ENCODE data around the gene GAD2.
"Not testable (repeated sequence)": the region's sequence is repeated elsewhere in the genome, so short reads cannot be mapped to it uniquely, and the experiment has no call there.

Gene GAD2

GRCh38 chr10:26318672-26319071 is 102.1 kb downstream of the GAD2 start:
- DNase-seq (ENCODE audit: low read depth in 2 of 2) = no peak

- no peak for DNase-seq (ENCODE audit: low read depth in 2 of 2)
These were observed 106.6 kb downstream of the GAD2 start for GRCh38 chr10:26323219-26323618.

- DNase-seq (ENCODE audit: low read depth in 2 of 2) = no peak
These were observed 110.3 kb downstream of the GAD2 start for GRCh38 chr10:26326851-26327250.

GRCh38 chr10:26327811-26328210 is 111.2 kb downstream of the GAD2 start:
- DNase-seq (ENCODE audit: low read depth in 2 of 2) = no peak

- DNase-seq (ENCODE audit: low read depth in 2 of 2) = no peak
These were observed 114.8 kb downstream of the GAD2 start for GRCh38 chr10:26331371-26331770.

- no peak for DNase-seq (ENCODE audit: low read depth in 2 of 2)
These were observed 117.8 kb downstream of the GAD2 start for GRCh38 chr10:26334232-26334931.

GRCh38 chr10:26334932-26335573 is 118.5 kb downstream of the GAD2 start:
- DNase-seq (ENCODE audit: low read depth in 2 of 2) = peak; percentile 13 to 25

- DNase-seq (ENCODE audit: low read depth in 2 of 2) = no peak
These were observed 119.1 kb downstream of the GAD2 start for GRCh38 chr10:26335574-26336093.

- no peak for DNase-seq (ENCODE audit: low read depth in 2 of 2)
These were observed 120.4 kb downstream of the GAD2 start for GRCh38 chr10:26336979-26337378.

GRCh38 chr10:26341701-26342100 is 125.1 kb downstream of the GAD2 start:
- DNase-seq (ENCODE audit: low read depth in 2 of 2) = no peak

- not testable (repeated sequence) for DNase-seq (ENCODE audit: low read depth in 2 of 2)
These were observed 132.3 kb downstream of the GAD2 start for GRCh38 chr10:26348821-26349417.

All from fibroblast of skin of left quadriceps (primary cell).